ENCODE data around the gene USP19.

DNA sequence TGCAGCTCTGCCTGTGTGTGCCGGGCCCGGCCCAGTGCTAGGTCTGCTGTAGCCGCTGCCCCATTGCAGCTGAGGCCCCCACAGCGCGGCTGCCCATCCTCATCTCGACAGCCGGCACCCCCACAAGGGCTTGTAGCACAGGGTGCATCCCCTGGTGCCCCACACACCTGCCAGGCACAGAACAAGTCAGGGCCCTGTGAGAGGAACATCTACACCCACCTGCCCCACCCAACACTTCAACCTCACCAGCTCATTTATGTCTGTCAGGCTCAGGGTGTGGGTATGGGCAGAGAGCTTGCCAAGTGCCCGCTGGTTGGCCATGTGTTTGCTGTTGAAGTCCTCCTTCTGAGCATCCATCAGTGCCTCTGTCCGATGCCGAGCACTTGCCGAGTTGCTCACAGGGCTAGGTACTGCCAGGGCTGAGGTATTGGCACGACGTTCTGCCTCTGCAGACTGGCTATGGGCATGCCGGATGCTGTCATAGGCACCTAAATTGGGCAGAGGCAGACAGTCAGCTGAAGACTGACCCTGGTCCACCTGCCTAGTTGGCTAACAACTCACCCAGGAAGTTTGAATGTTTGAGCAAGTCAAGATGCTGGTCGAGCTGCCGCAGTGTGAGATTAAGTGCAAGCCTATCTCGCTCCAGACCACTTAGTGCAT is 2.4 kb upstream of the USP19 start:
- TF ChIP-seq, protein P1, sequence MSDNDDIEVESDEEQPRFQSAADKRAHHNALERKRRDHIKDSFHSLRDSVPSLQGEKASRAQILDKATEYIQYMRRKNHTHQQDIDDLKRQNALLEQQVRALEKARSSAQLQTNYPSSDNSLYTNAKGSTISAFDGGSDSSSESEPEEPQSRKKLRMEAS (IDR thresholded peaks at IDR 0.05) = no peak
- TF ChIP-seq RAD21 (IDR thresholded peaks at IDR 0.05; ENCODE audit: low read depth) = no peak
- TF ChIP-seq CEBPB (IDR thresholded peaks at IDR 0.05) = no peak
- no peak for TF ChIP-seq ZBTB7A (IDR thresholded peaks at IDR 0.05; ENCODE audit: low read depth)
- no peak for TF ChIP-seq NFIC (IDR thresholded peaks at IDR 0.05)
- TF ChIP-seq CREB1 (IDR thresholded peaks at IDR 0.05; ENCODE audit: low read depth) = no peak
- TF ChIP-seq EP300 (IDR thresholded peaks at IDR 0.05; ENCODE audit: borderline replicate concordance) = no peak

Measured in Ishikawa (cell line).